Measurements from ENCODE around the gene PTPRN2. TPM values are rescaled to one million over a fixed set of nuclear protein-coding genes. Genes with fewer than 3 reads are reported as not detected.
"Not testable (repeated sequence)": the region's sequence is repeated elsewhere in the genome, so short reads cannot be mapped to it uniquely, and the experiment has no call there.

PTPRN2 gene
- total and polyA plus RNA-seq, 8 donors: 12.2 to 49.2 (median 31.8) TPM

GRCh38 chr7:158382363-158383254 is 205.0 kb downstream of the PTPRN2 start:
- Histone ChIP-seq H3K36me3 (no peaks in the 10 kb centered on the region), H3K4me1 (peaks cover under 1 to 5% (median 1%) of the 10 kb centered on the region in 3 donors), H3K27ac (no peak overlapping the region), H3K4me3 (no peak overlapping the region), H3K27me3 (no peaks in the 10 kb centered on the region), H3K9me3 (no peaks in the 10 kb centered on the region)
- intact Hi-C loops (cut with DNase I): no loop called here
- peak in 2 of 6 donors; percentile 15 to 20 for DNase-seq
- TF ChIP-seq CTCF (IDR thresholded peaks at IDR 0.05): no peak
- WGBS, 2 donors: 57 to 70% methylated on average over 10 of the region's 10 CpGs
- ATAC-seq: no peak
- FAIRE-seq: no peak

- Histone ChIP-seq H3K4me1 (peaks cover 5 to 10% (median 6%) of the 10 kb centered on the region in 3 donors), H3K9me3 (no peaks in the 10 kb centered on the region), H3K4me3 (no peak overlapping the region), H3K36me3 (no peaks in the 10 kb centered on the region), H3K27ac (no peak overlapping the region), H3K27me3 (no peaks in the 10 kb centered on the region)
- ATAC-seq (no peak), DNase-seq (peak in 2 of 6 donors; percentile 31 to 47), FAIRE-seq (no peak)
- WGBS, 2 donors: 96 to 100% methylated on average over 3 of the region's 3 CpGs
- intact Hi-C loops (cut with DNase I): no loop called here
- TF ChIP-seq CTCF (IDR thresholded peaks at IDR 0.05): no peak
These were observed 205.7 kb downstream of the PTPRN2 start for GRCh38 chr7:158381956-158382355.

GRCh38 chr7:158378978-158379377 is 208.6 kb downstream of the PTPRN2 start:
- no peak overlapping the region for H3K27ac ChIP-seq
- 90% methylated on average over 7 of the region's 7 CpGs for WGBS, 2 donors
- no peaks in the 10 kb centered on the region for H3K36me3 ChIP-seq
- H3K4me3 ChIP-seq: no peak overlapping the region
- intact Hi-C loops (cut with DNase I): no loop called here
- ATAC-seq (no peak), FAIRE-seq (no peak), DNase-seq (peak in 2 of 6 donors; percentile 25 to 43)
- no peaks in the 10 kb centered on the region for H3K27me3 ChIP-seq
- H3K4me1 ChIP-seq: peaks cover 5 to 10% (median 6%) of the 10 kb centered on the region in 3 donors
- H3K9me3 ChIP-seq: no peaks in the 10 kb centered on the region
- TF ChIP-seq CTCF (IDR thresholded peaks at IDR 0.05): no peak

GRCh38 chr7:158377800-158378623 is 209.6 kb downstream of the PTPRN2 start:
- Histone ChIP-seq H3K27ac (peak overlapping the region in 1 of 4 donors; percentile 43), H3K9me3 (no peaks in the 10 kb centered on the region), H3K36me3 (no peaks in the 10 kb centered on the region), H3K4me1 (peaks cover 5 to 10% (median 6%) of the 10 kb centered on the region in 3 donors), H3K27me3 (no peaks in the 10 kb centered on the region), H3K4me3 (no peak overlapping the region)
- intact Hi-C loops (cut with DNase I): no loop called here
- 34 to 37% methylated on average over 14 of the region's 14 CpGs for WGBS, 2 donors
- TF ChIP-seq CTCF (IDR thresholded peaks at IDR 0.05): no peak
- DNase-seq (peak; percentile 50 to 90 (median 78)), FAIRE-seq (no peak), ATAC-seq (peak; percentile 81 to 93 (median 88))

- FAIRE-seq; ATAC-seq; intact Hi-C loops (cut with DNase I); H3K27me3 ChIP-seq; DNase-seq; H3K36me3 ChIP-seq; H3K4me3 ChIP-seq; H3K9me3 ChIP-seq; H3K27ac ChIP-seq: not testable (repeated sequence)
- 72 to 74% methylated on average over 5 to 10 of the region's 12 CpGs for WGBS, 2 donors
- H3K4me1 ChIP-seq: peaks cover 5 to 10% (median 6%) of the 10 kb centered on the region in 3 donors
These were observed 210.8 kb downstream of the PTPRN2 start for GRCh38 chr7:158376839-158377186.

GRCh38 chr7:158376146-158376838 is 211.3 kb downstream of the PTPRN2 start:
- H3K27ac ChIP-seq; FAIRE-seq; H3K9me3 ChIP-seq; H3K27me3 ChIP-seq; ATAC-seq; H3K4me3 ChIP-seq; intact Hi-C loops (cut with DNase I); H3K36me3 ChIP-seq: not testable (repeated sequence)
- 62 to 66% methylated on average over 18 to 23 of the region's 23 CpGs for WGBS, 2 donors
- H3K4me1 ChIP-seq: peaks cover 5 to 10% (median 6%) of the 10 kb centered on the region in 3 donors
- DNase-seq: peak in 1 of 6 donors; percentile 30
